Measurements from ENCODE around the gene DDR1.

DDR1 gene

GRCh38 chr6:30881392-30882203, 2.7 kb upstream of the DDR1 start:
- no peak for DNase-seq

GRCh38 chr6:30882204-30882758, 2.0 kb upstream of the DDR1 start:
- no peak for DNase-seq

- DNase-seq: peak; percentile 26 to 60
These were observed 1.3 kb upstream of the DDR1 start for GRCh38 chr6:30882759-30883684.

- no peak for DNase-seq
These were observed 482 bp downstream of the DDR1 start for GRCh38 chr6:30884521-30885480.

DNA sequence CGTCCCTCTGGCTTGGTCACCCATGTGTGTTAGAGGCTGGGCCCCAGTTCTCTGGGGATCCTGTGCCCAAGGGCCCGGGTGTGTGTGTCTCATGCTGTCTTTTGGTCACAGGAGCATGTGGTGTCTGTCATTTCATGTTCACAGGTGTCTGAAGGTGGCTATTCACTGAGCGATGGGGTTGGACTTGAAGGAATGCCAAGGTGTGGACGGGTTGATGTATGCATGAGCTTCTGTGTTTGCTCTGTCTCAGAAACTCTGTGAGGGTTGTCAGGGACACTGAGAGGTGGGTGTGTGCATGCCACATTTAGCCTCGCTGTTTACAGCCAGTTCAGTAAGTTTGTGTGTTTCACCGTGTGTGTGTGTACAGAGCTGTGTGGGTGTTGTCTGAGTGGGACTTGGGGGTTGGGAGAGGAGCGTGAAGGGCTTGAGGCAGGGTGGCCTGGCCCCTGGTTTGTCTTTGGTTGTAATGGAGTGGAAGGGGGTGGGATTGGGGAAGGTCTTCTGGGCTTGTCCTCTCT, 1.2 kb downstream of the DDR1 start:
- peak in 1 of 2 experiments; percentile 33 for DNase-seq

DNA sequence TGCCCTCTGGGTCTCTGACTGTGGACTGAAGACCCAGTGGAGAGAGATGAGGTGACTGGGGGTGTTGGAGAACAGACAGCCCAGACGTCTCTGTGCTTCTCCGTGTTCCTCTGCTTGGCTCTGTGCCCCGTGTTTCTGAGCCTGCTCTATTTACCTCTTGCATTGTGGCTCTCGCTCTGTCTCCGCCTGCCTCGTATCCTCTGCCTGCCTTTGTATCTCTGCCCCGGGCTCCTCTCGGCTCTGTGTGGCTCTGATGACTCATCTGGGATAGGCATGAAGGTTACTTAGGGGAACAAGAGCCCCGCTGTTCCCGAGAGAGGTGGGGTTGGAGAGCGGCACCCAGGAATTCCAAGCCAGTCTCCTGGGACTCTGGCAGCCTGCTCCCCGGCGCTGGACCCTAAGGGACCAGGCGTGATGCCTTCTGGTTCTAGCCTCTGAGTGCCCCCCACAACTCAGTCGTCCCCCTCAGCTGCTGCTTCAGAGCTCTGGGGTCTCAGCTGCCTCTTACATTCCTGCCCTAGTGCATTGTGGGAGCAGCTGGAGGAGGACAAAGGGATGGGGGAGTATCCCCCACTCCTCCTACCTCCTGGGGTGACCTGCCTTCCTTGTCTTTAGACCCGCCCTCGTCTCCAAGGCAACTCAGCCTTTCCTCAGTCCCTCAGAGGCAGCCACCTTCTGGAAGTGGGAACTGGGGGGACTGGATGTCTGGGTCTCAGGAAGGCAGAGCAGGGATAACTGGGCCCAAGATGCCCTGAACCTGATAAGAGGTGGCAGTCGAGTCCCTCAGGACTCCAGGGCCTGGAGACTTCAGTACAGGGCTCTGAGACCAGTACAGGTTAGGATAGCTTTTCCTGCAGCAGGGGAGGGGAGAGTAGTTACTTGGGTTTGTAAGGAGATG, 1.9 kb downstream of the DDR1 start:
- peak; percentile 16 to 53 for DNase-seq

DNA sequence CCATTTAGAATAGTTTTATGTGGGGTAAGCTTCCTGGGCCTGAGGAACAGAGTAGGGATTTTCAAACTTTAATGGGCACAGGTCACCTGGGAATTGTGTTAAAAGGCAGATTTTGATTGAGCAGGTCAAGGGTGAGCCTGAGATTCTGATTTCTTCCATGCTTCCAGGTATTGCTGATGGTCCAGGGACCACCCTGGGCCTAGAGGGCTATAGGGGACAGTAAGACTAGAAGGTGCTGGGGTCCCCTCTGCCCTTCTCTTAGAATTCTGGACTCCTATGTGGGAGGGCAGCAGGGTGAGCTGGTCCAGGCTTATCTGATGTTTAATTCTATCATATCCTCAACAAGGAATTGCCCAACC, 2.6 kb downstream of the DDR1 start:
- no peak for DNase-seq

DNA sequence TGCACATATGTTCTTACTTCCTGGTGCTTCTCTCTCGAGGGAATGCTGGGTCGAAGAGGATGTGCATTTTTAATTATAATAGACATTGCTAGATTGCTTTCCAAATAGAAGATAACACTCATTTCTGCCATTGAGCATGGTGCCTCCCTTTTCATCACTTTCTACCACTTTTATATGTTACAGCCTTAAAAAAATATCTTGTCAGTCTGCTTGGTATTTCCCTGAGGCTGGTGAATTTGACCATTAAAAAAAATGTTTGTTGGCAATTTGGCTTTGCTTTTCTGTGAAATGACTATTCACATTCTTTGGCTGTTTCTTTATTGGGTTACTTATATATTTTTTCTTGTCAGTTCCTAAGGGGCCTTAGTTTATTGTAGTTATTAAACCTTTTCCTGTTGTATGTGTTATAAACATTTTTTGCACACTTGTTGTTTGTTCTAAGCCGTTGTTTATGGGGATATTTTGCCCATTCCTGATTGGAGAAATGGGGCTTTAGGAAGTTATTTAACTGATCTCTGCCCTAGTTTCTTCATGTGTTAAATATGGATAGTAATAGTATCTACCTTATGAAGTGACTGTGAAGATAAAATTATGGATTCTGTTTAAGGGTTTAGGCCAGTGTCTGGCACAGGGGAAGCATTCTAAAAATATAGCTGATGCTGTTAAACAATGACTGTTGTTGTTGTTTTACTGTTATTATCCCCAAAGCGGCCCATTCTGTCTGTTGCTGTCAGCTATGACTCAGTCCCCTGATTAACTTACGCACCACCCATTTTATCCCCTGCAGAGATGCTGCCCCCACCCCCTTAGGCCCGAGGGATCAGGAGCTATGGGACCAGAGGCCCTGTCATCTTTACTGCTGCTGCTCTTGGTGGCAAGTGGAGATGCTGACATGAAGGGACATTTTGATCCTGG, 3.8 kb downstream of the DDR1 start:
- no peak for DNase-seq

GRCh38 chr6:30888816-30889495, 4.6 kb downstream of the DDR1 start:
- no peak for DNase-seq

GRCh38 chr6:30889496-30889885, 5.2 kb downstream of the DDR1 start:
- no peak for DNase-seq

DNA sequence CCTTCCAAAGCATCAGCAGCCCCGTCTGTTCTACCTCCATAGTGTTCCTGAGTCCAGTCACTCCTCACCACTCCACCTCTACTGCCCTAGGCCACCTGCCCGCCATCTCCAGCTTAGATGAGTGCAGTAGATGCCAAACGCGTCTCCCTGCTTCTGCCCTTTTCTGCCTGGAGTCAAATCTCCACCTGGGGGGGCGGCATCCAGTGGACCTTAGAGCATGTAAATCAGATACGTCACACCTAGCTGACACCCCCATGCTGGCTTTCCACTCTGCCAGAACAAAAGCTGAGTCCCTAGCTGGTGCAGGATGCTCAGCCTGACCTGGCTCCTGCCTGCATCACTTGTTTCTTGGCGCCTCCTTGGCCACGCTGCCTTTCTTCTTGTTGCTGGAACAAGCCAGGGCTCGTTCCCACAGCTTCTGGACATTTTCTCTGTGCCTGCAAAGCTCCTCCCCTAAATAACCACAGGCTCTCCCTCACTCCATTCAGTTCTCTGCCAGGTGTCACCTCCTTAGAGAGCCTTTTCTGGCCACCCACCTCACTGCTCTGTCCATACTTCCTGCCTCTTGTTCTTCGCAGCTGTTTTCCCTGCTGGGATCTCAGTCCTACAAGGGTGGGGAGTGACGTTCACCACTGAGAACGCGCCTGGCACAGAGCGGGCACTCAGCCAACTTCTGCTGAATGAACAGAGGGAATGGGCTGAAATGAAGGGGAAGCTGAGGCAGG, 5.8 kb downstream of the DDR1 start:
- peak; percentile 19 to 48 for DNase-seq

- no peak for DNase-seq
These were observed 6.5 kb downstream of the DDR1 start for GRCh38 chr6:30890646-30891449.

GRCh38 chr6:30891450-30891723, 7.1 kb downstream of the DDR1 start:
- no peak for DNase-seq

GRCh38 chr6:30891816-30892538, 7.7 kb downstream of the DDR1 start:
- DNase-seq: no peak

GRCh38 chr6:30893001-30893591, 8.8 kb downstream of the DDR1 start:
- no peak for DNase-seq

GRCh38 chr6:30893666-30894065, 9.3 kb downstream of the DDR1 start:
- DNase-seq: no peak

GRCh38 chr6:30894381-30894780, 10.1 kb downstream of the DDR1 start:
- no peak for DNase-seq
